GM12801 (cell line): ENCODE results near the gene CYS1.

Experiments
- TF ChIP-seq, protein P1 (sequence below): IDR thresholded peaks from one replicate; pipeline ENCODE4 v1.5.1; 2011; ENCODE audit warnings: control low read depth; ENCODE audit not compliant: insufficient read length; ENCODE audit errors: extremely low read depth

Gene CYS1

DNA sequence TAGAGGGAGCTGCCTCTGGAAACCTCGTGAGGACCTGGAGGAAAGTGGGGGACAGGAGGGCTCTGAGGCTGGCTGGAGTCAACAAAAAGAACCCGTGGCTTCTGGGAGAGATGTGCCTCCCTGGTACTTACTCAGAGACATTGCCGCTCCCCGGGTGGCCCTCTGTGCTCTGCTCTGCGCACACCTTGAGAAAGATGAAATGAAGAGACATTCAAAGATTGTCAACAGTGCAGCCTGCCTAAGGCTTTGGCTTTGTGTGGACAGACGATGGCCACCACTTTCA is 14.5 kb downstream of the CYS1 start:
- TF ChIP-seq, protein P1, sequence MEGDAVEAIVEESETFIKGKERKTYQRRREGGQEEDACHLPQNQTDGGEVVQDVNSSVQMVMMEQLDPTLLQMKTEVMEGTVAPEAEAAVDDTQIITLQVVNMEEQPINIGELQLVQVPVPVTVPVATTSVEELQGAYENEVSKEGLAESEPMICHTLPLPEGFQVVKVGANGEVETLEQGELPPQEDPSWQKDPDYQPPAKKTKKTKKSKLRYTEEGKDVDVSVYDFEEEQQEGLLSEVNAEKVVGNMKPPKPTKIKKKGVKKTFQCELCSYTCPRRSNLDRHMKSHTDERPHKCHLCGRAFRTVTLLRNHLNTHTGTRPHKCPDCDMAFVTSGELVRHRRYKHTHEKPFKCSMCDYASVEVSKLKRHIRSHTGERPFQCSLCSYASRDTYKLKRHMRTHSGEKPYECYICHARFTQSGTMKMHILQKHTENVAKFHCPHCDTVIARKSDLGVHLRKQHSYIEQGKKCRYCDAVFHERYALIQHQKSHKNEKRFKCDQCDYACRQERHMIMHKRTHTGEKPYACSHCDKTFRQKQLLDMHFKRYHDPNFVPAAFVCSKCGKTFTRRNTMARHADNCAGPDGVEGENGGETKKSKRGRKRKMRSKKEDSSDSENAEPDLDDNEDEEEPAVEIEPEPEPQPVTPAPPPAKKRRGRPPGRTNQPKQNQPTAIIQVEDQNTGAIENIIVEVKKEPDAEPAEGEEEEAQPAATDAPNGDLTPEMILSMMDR = no peak

DNA sequence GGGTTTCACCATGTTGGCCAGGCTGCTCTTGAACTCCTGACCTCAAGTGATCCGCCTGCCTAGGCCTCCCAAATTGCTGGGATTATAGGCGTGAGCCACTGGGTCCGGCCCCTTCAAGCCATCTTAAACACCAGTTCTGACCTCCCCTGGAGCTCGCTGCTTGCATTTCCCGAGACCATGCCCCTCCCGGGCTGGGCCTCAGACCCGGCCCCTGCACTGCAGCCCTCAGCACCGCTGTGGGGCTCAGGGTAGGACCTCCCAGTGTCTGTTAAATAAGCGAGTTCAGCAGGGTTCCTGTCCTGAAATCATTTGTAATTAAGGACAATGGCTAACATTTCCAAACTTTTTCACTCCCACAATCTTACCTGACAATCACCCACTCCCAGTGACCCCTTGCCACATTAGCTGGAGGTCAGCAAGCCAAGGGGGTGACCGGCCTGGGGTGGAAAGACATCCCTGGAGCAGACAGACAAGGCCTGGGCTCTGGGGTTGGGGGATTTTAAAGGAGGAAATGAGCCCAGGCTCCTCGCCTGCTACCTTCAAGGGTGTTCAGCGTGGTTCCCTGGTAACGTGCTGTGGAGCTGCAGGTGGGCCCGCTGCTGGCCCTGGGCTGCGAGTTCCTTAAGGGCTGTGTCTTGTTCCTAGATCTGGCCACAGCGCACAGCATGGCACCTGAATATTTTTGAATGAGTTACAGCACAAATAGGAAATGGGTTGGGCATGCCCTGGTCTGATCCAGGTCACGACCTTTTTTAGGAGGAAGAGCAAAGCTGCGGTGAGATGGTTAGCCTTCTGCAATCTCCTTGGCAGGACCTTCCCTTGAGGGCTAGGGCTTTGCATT is 15.1 kb downstream of the CYS1 start:
- TF ChIP-seq, protein P1 = no peak

- TF ChIP-seq, protein P1 = no peak
Observed at GRCh38 chr2:10063566-10063965, 16.6 kb downstream of the CYS1 start.

DNA sequence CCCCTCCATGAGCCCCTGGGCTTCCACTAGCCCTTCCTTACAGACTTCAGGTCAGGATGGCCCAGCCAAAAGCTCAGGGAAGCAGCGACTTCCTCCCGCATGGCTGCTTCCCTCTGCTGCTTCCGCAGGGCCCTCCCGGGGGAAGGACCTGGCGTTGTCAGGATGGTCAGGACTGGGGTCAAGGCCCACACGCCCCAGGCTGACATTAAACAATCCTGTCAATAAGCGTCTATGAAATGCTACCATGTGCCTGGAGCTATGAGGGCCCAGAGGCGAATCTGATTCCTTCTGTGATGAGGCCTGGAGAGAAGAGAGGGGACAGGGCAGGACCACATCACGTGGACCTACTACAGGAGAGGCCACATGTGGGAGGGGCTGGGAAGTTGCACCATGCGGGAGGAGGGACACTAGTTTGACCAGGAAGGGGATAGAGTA is 17.3 kb downstream of the CYS1 start:
- TF ChIP-seq, protein P1 = no peak

DNA sequence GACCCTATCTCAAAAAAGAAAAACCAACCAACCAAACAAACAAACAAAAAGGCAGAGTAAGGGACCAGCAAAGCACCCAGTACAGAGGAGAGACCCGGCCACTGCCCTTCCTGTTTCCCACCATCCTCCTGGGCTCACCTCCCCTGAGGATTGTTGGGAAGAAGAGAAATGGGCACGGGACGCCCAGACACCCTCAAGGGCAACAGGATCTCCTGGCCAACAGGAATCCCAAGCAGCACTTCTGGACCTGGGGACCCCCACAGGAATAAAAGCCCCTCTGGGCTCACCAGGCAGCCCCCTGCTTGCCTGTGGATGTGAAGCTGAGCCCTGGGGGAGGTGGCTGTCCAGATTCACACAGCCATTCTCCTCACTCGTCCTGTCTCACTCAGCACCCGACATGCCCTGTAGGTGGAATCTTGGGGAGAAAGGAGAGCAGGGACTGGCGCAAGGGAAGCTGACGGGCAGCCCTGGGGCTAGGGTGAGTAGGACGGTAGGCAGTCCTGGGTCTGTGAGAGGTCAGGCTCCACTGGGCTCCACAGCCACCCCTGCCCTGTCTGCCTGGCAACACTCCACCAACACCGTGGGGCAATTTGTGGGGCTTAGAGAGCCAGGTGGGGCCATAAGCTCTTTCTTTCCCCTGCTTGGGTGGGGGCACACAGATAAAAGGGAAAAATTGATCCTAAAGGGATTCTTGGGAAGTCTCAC is 18.8 kb downstream of the CYS1 start:
- TF ChIP-seq, protein P1 = no peak

GRCh38 chr2:10059552-10060335 is 20.5 kb downstream of the CYS1 start:
- TF ChIP-seq, protein P1 = no peak

DNA sequence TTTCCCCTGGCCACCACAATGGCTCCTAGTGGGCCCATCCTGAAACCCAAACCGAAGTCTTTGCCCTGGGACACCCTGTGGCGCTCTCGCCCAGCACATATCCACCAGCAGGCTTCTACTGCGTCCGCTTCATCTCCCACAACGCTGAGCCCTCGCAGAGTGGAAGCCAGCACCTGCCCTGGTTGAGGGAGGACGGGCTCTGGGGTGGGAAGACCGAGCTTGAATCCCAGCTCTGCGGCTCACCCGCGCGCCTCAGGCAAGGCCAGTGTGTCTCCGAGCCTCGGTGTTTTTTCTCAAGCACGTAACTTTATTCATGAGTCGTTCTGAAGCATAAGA is 21.2 kb downstream of the CYS1 start:
- TF ChIP-seq, protein P1 = no peak
